Fibroblast of the aortic adventitia (primary cell): ENCODE measurements around the gene ANKRD33B. TPM values are rescaled to one million over a fixed set of nuclear protein-coding genes. Genes with fewer than 3 reads are reported as not detected.

ENCODE experiments used
- DNase-seq: peaks from one replicate; pipeline ENCODE4 v3.0.0-alpha.2; 2010; ENCODE audit warnings: low read depth
- H3K4me3 ChIP-seq: 2 replicates; pipeline ENCODE4 v1.5.1; 2011; ENCODE audit warnings: low read depth, mild to moderate bottlenecking, control low read depth, low read length, moderate library complexity
- CTCF ChIP-seq: IDR thresholded peaks from 2 replicates; pipeline ENCODE4 v1.5.1; 2011; ENCODE audit warnings: mild to moderate bottlenecking, low read length, control low read depth, inconsistent platforms; ENCODE audit not compliant: insufficient read depth
- total RNA-seq: library from RNA; depleted of rRNA; stranded (reverse); fragments of >200 nt; gene quantifications from 2 replicates; pipeline ENCODE4 v1.2.3, GENCODE V29; 2012; ENCODE audit warnings: low replicate concordance

Gene ANKRD33B
- total RNA-seq, 1 donor = 11.3 TPM

GRCh38 chr5:10654566-10654965 is 90.7 kb downstream of the ANKRD33B start:
- H3K4me3 ChIP-seq = no peak overlapping the region
- TF ChIP-seq CTCF = no peak
- DNase-seq = no peak

GRCh38 chr5:10655161-10655971 is 91.5 kb downstream of the ANKRD33B start:
- TF ChIP-seq CTCF = no peak
- H3K4me3 ChIP-seq = no peak overlapping the region
- no peak for DNase-seq

GRCh38 chr5:10655972-10656830 is 92.3 kb downstream of the ANKRD33B start:
- peak; percentile 43 for DNase-seq
- no peak for TF ChIP-seq CTCF
- H3K4me3 ChIP-seq = no peak overlapping the region

GRCh38 chr5:10658265-10658664 is 94.4 kb downstream of the ANKRD33B start:
- TF ChIP-seq CTCF = no peak
- DNase-seq = no peak

GRCh38 chr5:10660135-10660534 is 96.3 kb downstream of the ANKRD33B start:
- TF ChIP-seq CTCF = no peak
- DNase-seq = no peak
- H3K4me3 ChIP-seq = no peak overlapping the region

More at GRCh38 chr5:10658265-10658664, 94.4 kb downstream of the ANKRD33B start:
- H3K4me3 ChIP-seq = no peak overlapping the region

- no peak for TF ChIP-seq CTCF
Observed at GRCh38 chr5:10660720-10661387, 97.0 kb downstream of the ANKRD33B start.

More at GRCh38 chr5:10660720-10661387, 97.0 kb downstream of the ANKRD33B start:
- no peak overlapping the region for H3K4me3 ChIP-seq
- DNase-seq = no peak
